Natural killer cell (primary cell): ENCODE measurements around the gene SYCP2. TPM values are rescaled to one million over a fixed set of nuclear protein-coding genes. Genes with fewer than 3 reads are reported as not detected.

ENCODE experiments used
- ATAC-seq, 3 donors: fragments of 150-1000 bp in 2 of 3; fragments of 200-7000 bp in 1 of 3; cut with Tn5 transposase; 1 replicate in 1 of 3; 2 replicates in 2 of 3; pipeline ENCODE4 v1.10.0; 2021; ENCODE audit warnings: mild to moderate bottlenecking in 2 of 3, moderate library complexity in 2 of 3
- DNase-seq, 2 donors: peaks; one replicate each; pipeline versions ENCODE4 v3.0.0 to v3.0.0-alpha.2; 2013 to 2021; ENCODE audit warnings: mixed read lengths in 1 of 2
- H3K27ac ChIP-seq: one replicate; pipeline ENCODE4 v1.5.1; 2013; ENCODE audit warnings: mild to moderate bottlenecking, low read length
- H3K27me3 ChIP-seq: one replicate; pipeline ENCODE4 v1.6.1; 2013; ENCODE audit warnings: low read length; ENCODE audit not compliant: control insufficient read depth, insufficient read depth
- H3K36me3 ChIP-seq: one replicate; pipeline ENCODE4 v1.6.1; 2013; ENCODE audit warnings: low read length; ENCODE audit not compliant: control insufficient read depth, insufficient read depth
- H3K4me1 ChIP-seq: one replicate; pipeline ENCODE4 v1.6.1; 2013; ENCODE audit warnings: low read length; ENCODE audit not compliant: control insufficient read depth, insufficient read depth
- H3K4me3 ChIP-seq: one replicate; pipeline ENCODE4 v1.5.1; 2013; ENCODE audit warnings: low read length
- H3K9me3 ChIP-seq: one replicate; pipeline ENCODE4 v1.6.1; 2013; ENCODE audit warnings: low read length; ENCODE audit not compliant: control insufficient read depth, insufficient read depth
- H3K27ac Mint-ChIP-seq, 2 donors: one replicate each; pipeline ENCODE4 v1.8.0; 2022; ENCODE audit warnings: mild to moderate bottlenecking in 2 of 2, mixed read lengths in 2 of 2, moderate library complexity in 1 of 2
- H3K27me3 Mint-ChIP-seq, 2 donors: one replicate each; pipeline ENCODE4 v1.8.0; 2022; ENCODE audit warnings: low read depth in 2 of 2, mixed read lengths in 2 of 2
- H3K36me3 Mint-ChIP-seq: one replicate; pipeline ENCODE4 v1.8.0; 2022; ENCODE audit warnings: mixed read lengths
- H3K4me1 Mint-ChIP-seq, 2 donors: one replicate each; pipeline ENCODE4 v1.8.0; 2022; ENCODE audit warnings: mixed read lengths in 2 of 2
- H3K4me3 Mint-ChIP-seq: one replicate; pipeline ENCODE4 v1.8.0; 2022; ENCODE audit warnings: mild to moderate bottlenecking, moderate library complexity, mixed read lengths
- H3K9me3 Mint-ChIP-seq, 2 donors: one replicate each; pipeline ENCODE4 v1.8.0; 2022; ENCODE audit warnings: mixed read lengths in 2 of 2
- WGBS: methylation state at CpG from one replicate; pipeline ENCODE4 v1.1.7; 2013; ENCODE audit warnings: missing lambda C conversion rate; ENCODE audit not compliant: insufficient coverage; 5-methylcytosine and 5-hydroxymethylcytosine counted together
- intact Hi-C: fragments of 100-400 bp; cut with micrococcal nuclease; formaldehyde crosslinking; loops from one replicate; pipeline ENCODE4 v1.14.2; 2022
- total RNA-seq, 4 donors: library from RNA; stranded (reverse); fragments of 120-200 nt in 1 of 4; gene quantifications; one replicate each; pipeline versions ENCODE4 v1.2.3 to v1.2.4, GENCODE V29; 2013 to 2022
- TF ChIP-seq, protein P1 (sequence below): fragments of 200-600 bp; IDR thresholded peaks from one replicate; pipeline ENCODE4 v1.8.0; 2022; ENCODE audit warnings: antibody characterized with exemption

The SYCP2 gene
- total RNA-seq, 3 donors from 2014 or later (not counting 1 experiment from before 2014, with no cell fraction given), result 5.9 to 8.6 (median 7.0) TPM

- 94% methylated on average over 7 of the region's 8 CpGs for WGBS
- no peaks in the 10 kb centered on the region for H3K9me3 ChIP-seq
- Mint-ChIP-seq H3K36me3 (no peaks in the 10 kb centered on the region), H3K27me3 (no peaks in the 10 kb centered on the region), H3K4me1 (peaks cover 11 to 17% of the 10 kb centered on the region in 2 donors), H3K9me3 (no peaks in the 10 kb centered on the region), H3K27ac (no peak overlapping the region), H3K4me3 (no peak overlapping the region)
- H3K27me3 ChIP-seq, result no peaks in the 10 kb centered on the region
- ATAC-seq (no peak), DNase-seq (no peak)
- peaks cover 35% of the 10 kb centered on the region for H3K36me3 ChIP-seq
- intact Hi-C loops, result loop anchor here (5.0 to 10.0 kb wide), 2 partner anchors 1280 to 1947 kb away; no protein-coding TSS in a partner anchor
- no peak overlapping the region for H3K4me3 ChIP-seq
- H3K27ac ChIP-seq, result no peak overlapping the region
- peaks cover 3% of the 10 kb centered on the region for H3K4me1 ChIP-seq
- TF ChIP-seq, protein P1, sequence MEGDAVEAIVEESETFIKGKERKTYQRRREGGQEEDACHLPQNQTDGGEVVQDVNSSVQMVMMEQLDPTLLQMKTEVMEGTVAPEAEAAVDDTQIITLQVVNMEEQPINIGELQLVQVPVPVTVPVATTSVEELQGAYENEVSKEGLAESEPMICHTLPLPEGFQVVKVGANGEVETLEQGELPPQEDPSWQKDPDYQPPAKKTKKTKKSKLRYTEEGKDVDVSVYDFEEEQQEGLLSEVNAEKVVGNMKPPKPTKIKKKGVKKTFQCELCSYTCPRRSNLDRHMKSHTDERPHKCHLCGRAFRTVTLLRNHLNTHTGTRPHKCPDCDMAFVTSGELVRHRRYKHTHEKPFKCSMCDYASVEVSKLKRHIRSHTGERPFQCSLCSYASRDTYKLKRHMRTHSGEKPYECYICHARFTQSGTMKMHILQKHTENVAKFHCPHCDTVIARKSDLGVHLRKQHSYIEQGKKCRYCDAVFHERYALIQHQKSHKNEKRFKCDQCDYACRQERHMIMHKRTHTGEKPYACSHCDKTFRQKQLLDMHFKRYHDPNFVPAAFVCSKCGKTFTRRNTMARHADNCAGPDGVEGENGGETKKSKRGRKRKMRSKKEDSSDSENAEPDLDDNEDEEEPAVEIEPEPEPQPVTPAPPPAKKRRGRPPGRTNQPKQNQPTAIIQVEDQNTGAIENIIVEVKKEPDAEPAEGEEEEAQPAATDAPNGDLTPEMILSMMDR, result no peak
These were observed 13.9 kb upstream of the SYCP2 start for GRCh38 chr20:59947376-59947775.

DNA sequence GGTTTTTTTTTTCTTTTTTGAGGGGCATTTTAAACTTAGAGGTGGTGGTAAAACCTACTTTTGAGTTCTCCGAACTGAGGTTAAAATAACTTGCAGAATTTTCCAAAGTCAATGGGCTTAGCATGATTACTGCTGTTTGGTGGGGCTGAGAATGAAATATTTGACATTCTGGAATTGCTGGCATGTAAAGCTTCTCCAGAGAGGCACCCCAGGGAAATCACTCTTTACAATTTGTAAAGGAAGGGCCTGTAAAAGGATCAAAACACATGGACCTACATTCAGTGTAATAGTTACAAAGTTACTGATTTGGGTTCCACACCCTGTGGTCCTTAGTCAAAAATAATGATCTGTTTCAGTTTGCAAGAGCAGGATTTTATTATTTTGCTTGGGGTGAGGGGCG, 12.3 kb upstream of the SYCP2 start:
- H3K4me3 Mint-ChIP-seq, result no peak overlapping the region
- no peak overlapping the region for H3K27ac Mint-ChIP-seq
- ATAC-seq, result no peak
- TF ChIP-seq, protein P1, result no peak
- H3K27ac ChIP-seq, result no peak overlapping the region
- H3K4me1 Mint-ChIP-seq, result peaks cover 21 to 33% of the 10 kb centered on the region in 2 donors
- WGBS, result 96% methylated on average over 2 of the region's 2 CpGs
- H3K27me3 Mint-ChIP-seq, result no peaks in the 10 kb centered on the region
- H3K9me3 ChIP-seq, result no peaks in the 10 kb centered on the region
- no peaks in the 10 kb centered on the region for H3K27me3 ChIP-seq
- H3K36me3 ChIP-seq, result peaks cover 37% of the 10 kb centered on the region
- no peak overlapping the region for H3K4me3 ChIP-seq
- H3K9me3 Mint-ChIP-seq, result no peaks in the 10 kb centered on the region
- H3K36me3 Mint-ChIP-seq, result no peaks in the 10 kb centered on the region
- DNase-seq, result no peak
- H3K4me1 ChIP-seq, result peaks cover 7% of the 10 kb centered on the region
- intact Hi-C loops, result loop anchor here (5.0 to 10.0 kb wide), 2 partner anchors 1282 to 1949 kb away; no protein-coding TSS in a partner anchor

DNA sequence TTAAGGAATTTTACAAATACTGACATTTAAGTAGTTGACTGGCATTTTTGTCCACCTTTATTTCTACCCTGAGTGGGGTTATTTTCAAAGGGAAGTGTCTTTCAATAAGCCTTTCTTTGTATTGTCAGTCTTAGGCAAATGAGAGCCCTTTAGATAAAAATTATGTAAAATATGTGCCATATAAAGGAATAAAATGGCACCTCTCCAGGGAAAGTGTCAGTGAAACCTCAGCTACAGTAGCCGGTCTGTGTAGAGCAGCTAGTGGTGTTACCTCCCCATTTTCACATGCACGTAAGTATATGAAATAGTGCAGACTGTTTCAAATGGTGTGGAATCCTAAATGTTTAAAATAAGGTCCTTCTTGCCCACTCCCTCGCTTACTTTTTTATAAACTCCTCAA, 11.7 kb upstream of the SYCP2 start:
- Mint-ChIP-seq H3K36me3 (no peaks in the 10 kb centered on the region), H3K4me3 (no peak overlapping the region), H3K27ac (no peak overlapping the region), H3K27me3 (no peaks in the 10 kb centered on the region), H3K4me1 (peaks cover 25 to 38% of the 10 kb centered on the region in 2 donors), H3K9me3 (no peaks in the 10 kb centered on the region)
- intact Hi-C loops, result loop anchor here (5.0 to 10.0 kb wide), 2 partner anchors 1282 to 1950 kb away; no protein-coding TSS in a partner anchor
- WGBS, result 100% methylated on average over 1 of the region's 3 CpGs
- no peak overlapping the region for H3K27ac ChIP-seq
- H3K4me1 ChIP-seq, result peaks cover 9% of the 10 kb centered on the region
- no peak for ATAC-seq
- H3K9me3 ChIP-seq, result no peaks in the 10 kb centered on the region
- TF ChIP-seq, protein P1, result no peak
- H3K36me3 ChIP-seq, result peaks cover 37% of the 10 kb centered on the region
- H3K27me3 ChIP-seq, result no peaks in the 10 kb centered on the region
- DNase-seq, result no peak
- no peak overlapping the region for H3K4me3 ChIP-seq

DNA sequence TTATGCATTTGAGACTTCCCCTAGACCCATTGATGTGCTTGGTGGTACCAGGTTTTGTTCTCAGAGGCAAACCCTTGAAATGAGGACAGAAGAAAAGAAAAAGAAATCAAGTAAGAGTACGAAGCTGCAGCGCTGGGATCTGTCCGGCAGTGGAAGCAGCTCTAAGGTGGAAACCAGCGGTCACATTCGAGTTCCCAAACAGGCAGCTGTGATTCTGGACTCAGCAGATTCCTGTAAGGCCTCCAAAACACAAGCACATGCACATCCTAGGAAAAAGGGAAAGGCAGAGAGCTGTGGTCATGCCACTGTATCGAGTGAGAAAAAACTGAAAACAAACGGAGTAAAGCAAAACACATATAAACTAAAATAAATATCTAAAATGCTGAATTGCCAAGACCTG, 11.3 kb upstream of the SYCP2 start:
- WGBS, result 94% methylated on average over 6 of the region's 7 CpGs
- no peak overlapping the region for H3K27ac Mint-ChIP-seq
- H3K27me3 Mint-ChIP-seq, result no peaks in the 10 kb centered on the region

More for the DNA sequence above, 11.3 kb upstream of the SYCP2 start:
- Mint-ChIP-seq H3K36me3 (no peaks in the 10 kb centered on the region), H3K4me3 (no peak overlapping the region), H3K4me1 (peaks cover 25 to 38% of the 10 kb centered on the region in 2 donors), H3K9me3 (no peaks in the 10 kb centered on the region)
- no peak overlapping the region for H3K27ac ChIP-seq
- DNase-seq (no peak), ATAC-seq (no peak)
- TF ChIP-seq, protein P1, result no peak
- peaks cover 37% of the 10 kb centered on the region for H3K36me3 ChIP-seq
- no peak overlapping the region for H3K4me3 ChIP-seq
- H3K9me3 ChIP-seq, result no peaks in the 10 kb centered on the region
- no peaks in the 10 kb centered on the region for H3K27me3 ChIP-seq
- intact Hi-C loops, result loop anchor here (5.0 to 10.0 kb wide), 3 partner anchors 113 to 1950 kb away; no protein-coding TSS in a partner anchor
- H3K4me1 ChIP-seq, result peaks cover 9% of the 10 kb centered on the region
